GM12892 (cell line): ENCODE results near the gene TIRAP.

Experiments used
- POLR2A ChIP-seq: IDR thresholded peaks from 2 replicates; pipeline ENCODE4 v1.6.1; 2011; ENCODE audit warnings: low read depth, low read length, control low read depth
- POLR2AphosphoS5 ChIP-seq: IDR thresholded peaks from 2 replicates; pipeline ENCODE4 v1.6.1; 2011; ENCODE audit warnings: low read depth, low read length, control low read depth

- TF ChIP-seq POLR2A (no peak), POLR2AphosphoS5 (no peak)
Observed at GRCh38 chr11:126281666-126282175, 1.2 kb upstream of the TIRAP start.
